Uterus (tissue), 2 donors: ENCODE results near the gene ACOD1.

Source experiments
- POLR2A ChIP-seq, 2 donors: fragments of 450-650 bp; IDR thresholded peaks; one replicate each; pipeline ENCODE4 v1.6.1; 2016; ENCODE audit warnings: antibody characterized with exemption in 2 of 2, mild to moderate bottlenecking in 1 of 2, moderate library complexity in 1 of 2
- TF ChIP-seq, protein P1 (sequence below), 4 experiments: fragments of 200-600 bp in 2 of 4; fragments of 450-650 bp in 2 of 4; sonication (generic) in 2 of 4; IDR thresholded peaks; one replicate each; pipeline ENCODE4 v1.5.1; 2016 to 2019; ENCODE audit warnings: antibody characterized with exemption in 4 of 4, mild to moderate bottlenecking in 2 of 4, moderate library complexity in 1 of 4

- TF ChIP-seq, protein P1, sequence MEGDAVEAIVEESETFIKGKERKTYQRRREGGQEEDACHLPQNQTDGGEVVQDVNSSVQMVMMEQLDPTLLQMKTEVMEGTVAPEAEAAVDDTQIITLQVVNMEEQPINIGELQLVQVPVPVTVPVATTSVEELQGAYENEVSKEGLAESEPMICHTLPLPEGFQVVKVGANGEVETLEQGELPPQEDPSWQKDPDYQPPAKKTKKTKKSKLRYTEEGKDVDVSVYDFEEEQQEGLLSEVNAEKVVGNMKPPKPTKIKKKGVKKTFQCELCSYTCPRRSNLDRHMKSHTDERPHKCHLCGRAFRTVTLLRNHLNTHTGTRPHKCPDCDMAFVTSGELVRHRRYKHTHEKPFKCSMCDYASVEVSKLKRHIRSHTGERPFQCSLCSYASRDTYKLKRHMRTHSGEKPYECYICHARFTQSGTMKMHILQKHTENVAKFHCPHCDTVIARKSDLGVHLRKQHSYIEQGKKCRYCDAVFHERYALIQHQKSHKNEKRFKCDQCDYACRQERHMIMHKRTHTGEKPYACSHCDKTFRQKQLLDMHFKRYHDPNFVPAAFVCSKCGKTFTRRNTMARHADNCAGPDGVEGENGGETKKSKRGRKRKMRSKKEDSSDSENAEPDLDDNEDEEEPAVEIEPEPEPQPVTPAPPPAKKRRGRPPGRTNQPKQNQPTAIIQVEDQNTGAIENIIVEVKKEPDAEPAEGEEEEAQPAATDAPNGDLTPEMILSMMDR (IDR thresholded peaks at IDR 0.05) = no peak
- TF ChIP-seq POLR2A (IDR thresholded peaks at IDR 0.05) = no peak
These were observed 1.8 kb downstream of the ACOD1 start for GRCh38 chr13:76950101-76950500.
